Progenitor cell of endocrine pancreas (in vitro differentiated cells): ENCODE results near the gene SHISA8. TPM values are rescaled to one million over a fixed set of nuclear protein-coding genes. Genes with fewer than 3 reads are reported as not detected.

ENCODE experiments used
- DNase-seq: peaks from one replicate; pipeline ENCODE4 v3.0.0; 2021; ENCODE audit warnings: low spot score; ENCODE audit not compliant: unreplicated experiment
- H3K27ac Mint-ChIP-seq: 2 replicates; pipeline ENCODE4 v1.8.0; 2021; ENCODE audit warnings: mild to moderate bottlenecking, moderate library complexity, mixed read lengths
- H3K27me3 Mint-ChIP-seq: 2 replicates; pipeline ENCODE4 v1.8.0; 2021; ENCODE audit warnings: mixed read lengths
- H3K36me3 Mint-ChIP-seq: 2 replicates; pipeline ENCODE4 v1.8.0; 2022; ENCODE audit warnings: mixed read lengths; ENCODE audit not compliant: insufficient read depth
- H3K4me1 Mint-ChIP-seq: 2 replicates; pipeline ENCODE4 v1.8.0; 2021; ENCODE audit warnings: low read depth, mixed read lengths
- H3K4me3 Mint-ChIP-seq: 2 replicates; pipeline ENCODE4 v1.8.0; 2021; ENCODE audit warnings: low read depth, mild to moderate bottlenecking, moderate library complexity, mixed read lengths
- H3K9me3 Mint-ChIP-seq: 2 replicates; pipeline ENCODE4 v1.8.0; 2021; ENCODE audit warnings: low read depth, mixed read lengths
- long read RNA-seq: library from polyadenylated mRNA; unstranded; transcript quantifications from one replicate; pipeline ENCODE4 v2.0.0, GENCODE V29; 2020
- total RNA-seq: library from RNA; stranded (reverse); gene quantifications from 2 replicates; pipeline ENCODE4 v1.2.1, GENCODE V29; 2021
- TF ChIP-seq, protein P1 (sequence below): fragments of 200-600 bp; sonication (generic); IDR thresholded peaks from one replicate; pipeline ENCODE4 v1.5.0; 2021; ENCODE audit warnings: antibody characterized with exemption, mild to moderate bottlenecking; ENCODE audit not compliant: unreplicated experiment

SHISA8 gene
- total RNA-seq: not detected in 2 replicates
- long read RNA-seq: 0 reads

DNA sequence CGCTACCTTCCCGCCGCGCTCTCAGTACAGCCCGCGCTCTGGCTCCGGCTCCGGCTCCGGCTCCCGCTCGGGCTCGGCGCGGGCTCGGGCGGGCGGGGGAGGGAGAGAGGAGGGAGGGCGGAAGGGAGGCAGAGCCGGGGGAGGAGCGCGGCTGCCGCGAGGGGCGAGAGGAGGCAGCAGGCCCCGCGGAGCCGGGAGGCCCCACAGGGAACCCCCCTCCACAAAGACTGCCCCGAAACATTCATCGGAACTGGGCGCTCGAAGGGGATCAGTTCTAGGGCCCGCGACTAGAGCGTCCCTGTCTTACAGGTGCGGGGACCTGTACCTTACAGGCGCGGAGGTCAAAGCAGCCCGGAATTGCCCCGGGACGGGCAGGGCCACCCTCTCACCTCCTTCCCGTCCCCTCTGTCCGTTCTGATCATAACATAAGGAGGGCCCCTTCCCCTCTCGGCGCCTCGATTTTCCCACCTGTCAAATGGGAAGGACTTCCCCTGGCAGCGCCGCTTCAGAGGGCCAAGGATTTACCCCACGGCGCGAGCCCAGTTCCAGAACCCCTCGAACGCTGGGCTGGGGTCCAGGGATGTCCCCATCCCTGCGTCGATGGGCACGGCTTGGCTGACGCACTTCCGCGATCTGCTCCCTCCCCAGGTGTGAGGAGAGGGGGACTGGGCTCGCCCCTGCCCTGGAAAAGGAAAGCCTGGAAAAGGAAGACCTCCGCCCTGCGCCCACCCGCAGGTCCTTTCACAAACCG lies at the start of gene SHISA8:
TSS of gene SHISA8 (minus strand) at position 40 of the 751 bp plus-strand sequence. CDS start 407 bp downstream, outside the sequence.
- H3K27ac Mint-ChIP-seq: no peak within 1 kb of the TSS
- peak within 1 kb of the TSS; percentile 41 for H3K4me3 Mint-ChIP-seq
- H3K4me1 Mint-ChIP-seq: peaks cover 1% of the 10 kb centered on the region
- no peaks in the 10 kb centered on the region for H3K9me3 Mint-ChIP-seq
- TF ChIP-seq, protein P1, sequence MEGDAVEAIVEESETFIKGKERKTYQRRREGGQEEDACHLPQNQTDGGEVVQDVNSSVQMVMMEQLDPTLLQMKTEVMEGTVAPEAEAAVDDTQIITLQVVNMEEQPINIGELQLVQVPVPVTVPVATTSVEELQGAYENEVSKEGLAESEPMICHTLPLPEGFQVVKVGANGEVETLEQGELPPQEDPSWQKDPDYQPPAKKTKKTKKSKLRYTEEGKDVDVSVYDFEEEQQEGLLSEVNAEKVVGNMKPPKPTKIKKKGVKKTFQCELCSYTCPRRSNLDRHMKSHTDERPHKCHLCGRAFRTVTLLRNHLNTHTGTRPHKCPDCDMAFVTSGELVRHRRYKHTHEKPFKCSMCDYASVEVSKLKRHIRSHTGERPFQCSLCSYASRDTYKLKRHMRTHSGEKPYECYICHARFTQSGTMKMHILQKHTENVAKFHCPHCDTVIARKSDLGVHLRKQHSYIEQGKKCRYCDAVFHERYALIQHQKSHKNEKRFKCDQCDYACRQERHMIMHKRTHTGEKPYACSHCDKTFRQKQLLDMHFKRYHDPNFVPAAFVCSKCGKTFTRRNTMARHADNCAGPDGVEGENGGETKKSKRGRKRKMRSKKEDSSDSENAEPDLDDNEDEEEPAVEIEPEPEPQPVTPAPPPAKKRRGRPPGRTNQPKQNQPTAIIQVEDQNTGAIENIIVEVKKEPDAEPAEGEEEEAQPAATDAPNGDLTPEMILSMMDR: no peak
- DNase-seq: peak; percentile 37
- no peaks in the 10 kb centered on the region for H3K36me3 Mint-ChIP-seq
- H3K27me3 Mint-ChIP-seq: peaks cover 67% of the 10 kb centered on the region

DNA sequence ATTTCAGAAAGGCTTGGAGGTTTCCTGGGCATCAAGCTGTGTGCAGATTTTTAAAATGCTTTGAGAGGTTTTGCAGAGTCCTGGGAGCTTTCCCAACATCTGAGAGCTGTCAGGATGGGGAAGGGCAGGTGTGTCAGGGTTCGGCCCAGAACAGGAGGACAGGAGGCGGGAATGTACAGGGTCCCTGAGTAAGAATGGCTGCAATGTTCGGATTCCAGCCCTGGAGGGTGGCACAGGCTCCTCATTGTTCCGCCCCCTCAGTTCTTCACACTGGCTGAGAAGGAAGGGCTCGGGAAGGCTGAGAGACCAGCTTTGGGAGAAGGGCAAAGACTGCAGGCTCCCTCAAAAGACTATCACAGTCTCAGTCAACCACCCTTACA lies 49.2 kb upstream of the SHISA8 start:
- Mint-ChIP-seq H3K9me3 (no peaks in the 10 kb centered on the region), H3K4me1 (no peaks in the 10 kb centered on the region), H3K27me3 (peaks cover 14% of the 10 kb centered on the region), H3K27ac (no peak overlapping the region), H3K4me3 (no peak overlapping the region), H3K36me3 (no peaks in the 10 kb centered on the region)
- TF ChIP-seq, protein P1: no peak
- DNase-seq: no peak

DNA sequence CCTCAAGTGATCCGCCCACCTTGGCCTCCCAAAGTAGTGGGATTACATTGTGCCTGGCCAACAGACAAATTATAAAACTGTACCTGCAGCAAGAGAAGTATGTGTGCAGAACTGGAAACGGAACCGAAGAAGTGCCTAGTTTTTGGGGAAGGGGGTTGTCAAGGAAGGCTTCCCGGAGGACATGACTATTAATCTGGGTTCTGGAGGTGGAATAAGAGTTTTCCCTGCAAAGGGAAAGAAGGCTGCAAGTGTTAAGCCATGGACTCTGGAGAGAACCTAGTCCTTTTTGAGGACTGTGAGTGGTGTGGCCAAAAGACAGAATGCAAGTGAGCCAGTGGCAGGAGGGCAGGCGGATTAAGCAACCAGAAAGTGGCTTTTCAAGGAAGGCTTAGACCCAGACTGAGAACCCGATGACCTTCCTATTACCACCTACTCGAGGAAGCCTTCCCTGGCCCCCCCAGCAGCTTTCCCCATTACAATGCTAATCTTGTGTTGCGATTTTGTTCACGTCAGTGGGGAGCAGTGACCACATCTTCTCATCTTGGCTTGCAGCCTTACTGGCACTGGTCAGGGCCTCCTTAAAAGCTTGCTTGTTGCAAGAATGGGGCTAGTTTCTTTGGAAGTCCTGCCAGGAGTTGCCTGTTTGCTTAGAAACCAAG lies 48.7 kb upstream of the SHISA8 start:
- Mint-ChIP-seq H3K4me1 (no peaks in the 10 kb centered on the region), H3K4me3 (no peak overlapping the region), H3K36me3 (no peaks in the 10 kb centered on the region), H3K27me3 (peaks cover 17% of the 10 kb centered on the region), H3K27ac (no peak overlapping the region), H3K9me3 (no peaks in the 10 kb centered on the region)
- no peak for DNase-seq
- TF ChIP-seq, protein P1: no peak

DNA sequence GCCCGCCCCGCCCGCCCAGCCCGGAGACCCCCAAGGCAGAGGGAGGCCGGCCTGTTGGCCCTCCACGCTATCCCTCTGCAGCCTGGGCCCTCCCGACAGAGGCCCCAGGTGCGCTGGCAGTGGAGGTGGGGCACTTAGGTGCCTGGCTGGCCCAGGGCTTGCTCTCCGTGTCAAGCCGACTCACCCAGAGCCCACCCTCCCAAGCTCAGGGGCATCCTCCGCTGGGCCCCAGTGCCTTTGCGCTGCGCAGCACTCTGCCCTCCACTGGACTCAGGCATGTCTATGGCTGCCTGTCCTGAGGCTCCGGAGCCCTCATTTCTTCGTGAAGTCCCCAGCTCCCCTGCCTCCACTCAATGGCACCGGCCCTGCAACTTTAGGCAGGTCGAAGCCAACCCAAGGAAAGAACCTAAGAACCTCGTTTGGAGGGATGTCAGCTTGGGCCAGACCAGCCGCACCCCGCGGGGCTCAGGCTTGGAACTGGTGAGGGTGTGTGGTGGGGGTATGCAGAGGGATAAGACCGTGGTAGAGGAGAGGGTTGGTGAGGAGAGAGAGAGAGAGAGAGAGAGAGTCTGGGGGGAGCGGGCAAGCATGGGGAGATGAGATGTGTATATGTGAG lies 43.2 kb upstream of the SHISA8 start:
- H3K36me3 Mint-ChIP-seq: no peaks in the 10 kb centered on the region
- no peak for DNase-seq
- TF ChIP-seq, protein P1: peak; percentile 6
- H3K4me1 Mint-ChIP-seq: no peaks in the 10 kb centered on the region
- no peak overlapping the region for H3K4me3 Mint-ChIP-seq
- H3K27me3 Mint-ChIP-seq: peaks cover 13% of the 10 kb centered on the region
- no peak overlapping the region for H3K27ac Mint-ChIP-seq
- H3K9me3 Mint-ChIP-seq: no peaks in the 10 kb centered on the region

DNA sequence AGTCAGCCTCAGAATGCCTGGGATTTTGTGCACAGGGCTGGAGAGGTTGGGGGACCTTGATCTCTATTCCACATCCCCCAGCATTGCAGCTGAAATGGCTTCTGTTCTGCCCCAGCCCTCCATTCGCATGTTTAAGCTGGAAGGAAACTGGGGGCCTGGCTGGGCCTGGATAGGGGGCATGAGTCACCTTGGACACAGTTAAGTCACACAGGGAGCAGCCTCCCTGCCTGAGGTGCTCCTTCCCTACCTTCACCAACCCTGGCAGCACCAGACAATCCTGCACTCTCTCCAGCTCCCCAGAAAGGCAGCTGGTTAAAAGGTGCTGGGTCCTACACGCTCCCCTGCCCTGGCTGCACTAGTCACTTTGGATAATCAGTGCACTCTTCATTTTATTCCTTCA lies 37.8 kb upstream of the SHISA8 start:
- TF ChIP-seq, protein P1: no peak
- Mint-ChIP-seq H3K4me1 (peaks cover 4% of the 10 kb centered on the region), H3K9me3 (no peaks in the 10 kb centered on the region), H3K27ac (no peak overlapping the region), H3K27me3 (peaks cover 3% of the 10 kb centered on the region), H3K36me3 (no peaks in the 10 kb centered on the region), H3K4me3 (no peak overlapping the region)
- DNase-seq: no peak
